GDM1 (cell line): ENCODE results near the gene RGS4.
"Not testable (repeated sequence)": the region's sequence is repeated elsewhere in the genome, so short reads cannot be mapped to it uniquely, and the experiment has no call there.

Experiments used
- DNase-seq: peaks from one replicate; lab custom pipeline; 2025; lab: John Stamatoyannopoulos, UW

RGS4 gene

GRCh38 chr1:163068716-163069115, 445 bp upstream of the RGS4 start:
- no peak for DNase-seq

GRCh38 chr1:163069655-163070277, 605 bp downstream of the RGS4 start:
- no peak for DNase-seq

- peak; percentile 11 for DNase-seq
Observed at GRCh38 chr1:163071405-163072255, 2.5 kb downstream of the RGS4 start.

GRCh38 chr1:163072658-163073057, 3.5 kb downstream of the RGS4 start:
- DNase-seq, result no peak

- DNase-seq, result no peak
Observed at GRCh38 chr1:163074004-163074403, 4.8 kb downstream of the RGS4 start.

GRCh38 chr1:163074716-163075284, 5.6 kb downstream of the RGS4 start:
- DNase-seq, result no peak

- DNase-seq, result no peak
Observed at GRCh38 chr1:163076044-163076443, 6.9 kb downstream of the RGS4 start.

GRCh38 chr1:163076446-163076845, 7.3 kb downstream of the RGS4 start:
- no peak for DNase-seq

- DNase-seq, result no peak
Observed at GRCh38 chr1:163076981-163077761, 8.0 kb downstream of the RGS4 start.

- DNase-seq, result no peak
Observed at GRCh38 chr1:163082971-163083370, 13.8 kb downstream of the RGS4 start.

- DNase-seq, result no peak
Observed at GRCh38 chr1:163083690-163084089, 14.5 kb downstream of the RGS4 start.

GRCh38 chr1:163084330-163084729, 15.2 kb downstream of the RGS4 start:
- no peak for DNase-seq

GRCh38 chr1:163085041-163085903, 16.1 kb downstream of the RGS4 start:
- DNase-seq, result no peak

GRCh38 chr1:163085904-163086268, 16.7 kb downstream of the RGS4 start:
- no peak for DNase-seq

- not testable (repeated sequence) for DNase-seq
Observed at GRCh38 chr1:163089117-163089516, 20.0 kb downstream of the RGS4 start.

GRCh38 chr1:163090321-163090945, 21.3 kb downstream of the RGS4 start:
- DNase-seq, result no peak

GRCh38 chr1:163093169-163093568, 24.0 kb downstream of the RGS4 start:
- DNase-seq, result no peak

- no peak for DNase-seq
Observed at GRCh38 chr1:163093579-163093978, 24.4 kb downstream of the RGS4 start.

GRCh38 chr1:163094182-163094581, 25.0 kb downstream of the RGS4 start:
- DNase-seq, result no peak

GRCh38 chr1:163094589-163094988, 25.4 kb downstream of the RGS4 start:
- no peak for DNase-seq

GRCh38 chr1:163095213-163095612, 26.1 kb downstream of the RGS4 start:
- no peak for DNase-seq
